H9 (cell line): ENCODE results near the gene SERINC1. TPM values are rescaled to one million over a fixed set of nuclear protein-coding genes. Genes with fewer than 3 reads are reported as not detected.

Experiments
- DNase-seq: peaks from one replicate; pipeline ENCODE4 v3.0.0-alpha.2; 2017
- H2AFZ ChIP-seq: one replicate; pipeline ENCODE4 v1.6.1; 2013; ENCODE audit warnings: mild to moderate bottlenecking, low read length, control low read depth, moderate library complexity
- H2AK5ac ChIP-seq: 2 replicates; pipeline ENCODE4 v1.6.1; 2013; ENCODE audit warnings: low read length, control low read depth, mixed read lengths; ENCODE audit not compliant: insufficient read length
- H2BK120ac ChIP-seq: one replicate; pipeline ENCODE4 v1.6.1; 2013; ENCODE audit warnings: low read depth, mild to moderate bottlenecking, low read length, control low read depth, inconsistent platforms; ENCODE audit not compliant: poor library complexity, severe bottlenecking
- H2BK12ac ChIP-seq: 2 replicates; pipeline ENCODE4 v1.6.1; 2013; ENCODE audit warnings: low read length, control low read depth, mixed read lengths, low read depth; ENCODE audit not compliant: insufficient read length
- H2BK15ac ChIP-seq: 2 replicates; pipeline ENCODE4 v1.6.1; 2013; ENCODE audit warnings: low read depth, low read length, control low read depth
- H2BK20ac ChIP-seq: one replicate; pipeline ENCODE4 v1.6.1; 2013; ENCODE audit warnings: low read depth, mild to moderate bottlenecking, low read length, control low read depth, inconsistent platforms; ENCODE audit not compliant: poor library complexity, severe bottlenecking
- H2BK5ac ChIP-seq: 2 replicates; pipeline ENCODE4 v1.6.1; 2013; ENCODE audit warnings: low read length, control low read depth, mixed read lengths; ENCODE audit not compliant: insufficient read length
- H3K14ac ChIP-seq: 2 replicates; pipeline ENCODE4 v1.6.1; 2013; ENCODE audit warnings: low read length, control low read depth; ENCODE audit not compliant: insufficient read depth
- H3K18ac ChIP-seq: 2 replicates; pipeline ENCODE4 v1.6.1; 2013; ENCODE audit warnings: low read depth, mild to moderate bottlenecking, mixed read lengths, low read length, control low read depth; ENCODE audit not compliant: insufficient read length
- H3K23ac ChIP-seq: 2 replicates; pipeline ENCODE4 v1.6.1; 2013; ENCODE audit warnings: low read length, control low read depth, mixed read lengths, low read depth; ENCODE audit not compliant: insufficient read length
- H3K23me2 ChIP-seq: 2 replicates; pipeline ENCODE4 v1.6.1; 2013; ENCODE audit warnings: low read depth, mild to moderate bottlenecking, mixed read lengths, low read length, control low read depth; ENCODE audit not compliant: insufficient read length, poor library complexity, severe bottlenecking
- H3K27ac ChIP-seq: 2 replicates; pipeline ENCODE4 v1.5.1; 2013; ENCODE audit warnings: low read length, control low read depth, mixed read lengths, low read depth; ENCODE audit not compliant: insufficient read length
- H3K27me3 ChIP-seq: 2 replicates; pipeline ENCODE4 v1.6.1; 2013; ENCODE audit warnings: low read length, control low read depth, inconsistent platforms; ENCODE audit not compliant: insufficient read depth
- H3K4ac ChIP-seq: 2 replicates; pipeline ENCODE4 v1.6.1; 2013; ENCODE audit warnings: low read depth, mild to moderate bottlenecking, control low read depth, inconsistent platforms, low read length, moderate library complexity
- H3K4me1 ChIP-seq: 2 replicates; pipeline ENCODE4 v1.6.1; 2013; ENCODE audit warnings: low read length, control low read depth, inconsistent platforms; ENCODE audit not compliant: insufficient read depth
- H3K4me2 ChIP-seq: 2 replicates; pipeline ENCODE4 v1.6.1; 2013; ENCODE audit warnings: low read length, control low read depth, mixed read lengths; ENCODE audit not compliant: insufficient read length, insufficient read depth
- H3K56ac ChIP-seq: 2 replicates; pipeline ENCODE4 v1.6.1; 2013; ENCODE audit warnings: low read depth, mild to moderate bottlenecking, mixed read lengths, low read length, control low read depth; ENCODE audit not compliant: insufficient read length
- H3K79me1 ChIP-seq: 2 replicates; pipeline ENCODE4 v1.6.1; 2013; ENCODE audit warnings: low read depth, mild to moderate bottlenecking, moderate library complexity, low read length, control low read depth, inconsistent platforms; ENCODE audit not compliant: insufficient read depth, poor library complexity, severe bottlenecking
- H3K79me2 ChIP-seq: 2 replicates; pipeline ENCODE4 v1.6.1; 2013; ENCODE audit warnings: low read length, control low read depth, inconsistent platforms; ENCODE audit not compliant: insufficient read depth
- H3K9ac ChIP-seq: 2 replicates; pipeline ENCODE4 v1.6.1; 2013; ENCODE audit warnings: low read length, control low read depth, mixed read lengths; ENCODE audit not compliant: insufficient read length; ENCODE audit errors: extremely low read depth
- H3K9me3 ChIP-seq: one replicate; pipeline ENCODE4 v1.6.1; 2013; ENCODE audit warnings: low read depth, low read length, inconsistent platforms; ENCODE audit not compliant: control insufficient read depth
- H3T11ph ChIP-seq: one replicate; pipeline ENCODE4 v1.6.1; 2013; ENCODE audit warnings: mild to moderate bottlenecking, low read length, control low read depth, inconsistent platforms
- H4K20me1 ChIP-seq: one replicate; pipeline ENCODE4 v1.6.1; 2013; ENCODE audit not compliant: control insufficient read depth, insufficient read length, insufficient read depth
- H4K5ac ChIP-seq: 2 replicates; pipeline ENCODE4 v1.6.1; 2013; ENCODE audit warnings: low read depth, mild to moderate bottlenecking, mixed read lengths, low read length, control low read depth; ENCODE audit not compliant: insufficient read length
- H4K8ac ChIP-seq: replicated peaks from 2 replicates; pipeline ENCODE4 v1.6.1; 2013; ENCODE audit warnings: low read length, control low read depth, mixed read lengths, low read depth; ENCODE audit not compliant: insufficient read length
- H4K91ac ChIP-seq: 2 replicates; pipeline ENCODE4 v1.6.1; 2013; ENCODE audit warnings: low read depth, mild to moderate bottlenecking, moderate library complexity, mixed read lengths, low read length, control low read depth; ENCODE audit not compliant: insufficient read length
- H3K27ac Mint-ChIP-seq, 3 experiments: 2 replicates in 2 of 3; 3 replicates in 1 of 3; pipeline ENCODE4 v1.8.0; 2020 to 2021; ENCODE audit warnings: mixed read lengths in 3 of 3, mild to moderate bottlenecking in 1 of 3, moderate library complexity in 1 of 3
- H3K27me3 Mint-ChIP-seq: 2 replicates; pipeline ENCODE4 v1.8.0; 2021; ENCODE audit warnings: low read depth, mild to moderate bottlenecking, moderate library complexity, mixed read lengths
- H3K36me3 Mint-ChIP-seq, 3 experiments: 2 replicates in 2 of 3; 3 replicates in 1 of 3; pipeline ENCODE4 v1.8.0; 2020 to 2021; ENCODE audit warnings: low read depth in 3 of 3, mixed read lengths in 3 of 3; ENCODE audit not compliant: insufficient read depth in 1 of 3
- H3K4me1 Mint-ChIP-seq, 2 experiments: 2 replicates each; pipeline ENCODE4 v1.8.0; 2020; ENCODE audit warnings: mixed read lengths in 2 of 2
- H3K4me3 Mint-ChIP-seq, 2 experiments: 2 replicates in 1 of 2; 3 replicates in 1 of 2; pipeline ENCODE4 v1.8.0; 2020 to 2021; ENCODE audit warnings: mild to moderate bottlenecking in 2 of 2, mixed read lengths in 2 of 2, moderate library complexity in 1 of 2
- H3K9me3 Mint-ChIP-seq, 2 experiments: 2 replicates in 1 of 2; 3 replicates in 1 of 2; pipeline ENCODE4 v1.8.0; 2020; ENCODE audit warnings: mild to moderate bottlenecking in 2 of 2, mixed read lengths in 2 of 2, moderate library complexity in 1 of 2
- CTCF ChIP-seq: fragments of 200-600 bp; sonication (generic); conservative IDR thresholded peaks from 3 replicates; pipeline ENCODE4 v1.8.0; 2021; ENCODE audit warnings: antibody characterized with exemption, mild to moderate bottlenecking
- WGBS: extraction: QIAGEN DNeasy Blood & Tissue Kit; methylation state at CpG from one replicate; pipeline ENCODE4 v1.1.7; 2013; ENCODE audit warnings: missing lambda C conversion rate, low lambda C conversion rate, mixed read lengths; ENCODE audit not compliant: insufficient read length; ENCODE audit errors: extremely low coverage; 5-methylcytosine and 5-hydroxymethylcytosine counted together
- total RNA-seq: library from RNA; stranded (reverse); gene quantifications from 2 replicates; pipeline ENCODE4 v1.2.1, GENCODE V29; 2021

The SERINC1 gene
- total RNA-seq, 1 experiment from 2014 or later = 48.4 TPM

- no peaks in the 10 kb centered on the region for H4K20me1 ChIP-seq
- H3T11ph ChIP-seq = no peak overlapping the region
- Mint-ChIP-seq H3K36me3 (peaks cover 0 to 17% (median 2%) of the 10 kb centered on the region in 3 experiments; a peak in 4 of 7 replicates), H3K27me3 (peaks cover 1% of the 10 kb centered on the region; the same call in 1 of the 2 replicates), H3K4me3 (peak overlapping the region; percentile 47 to 70), H3K4me1 (peaks cover 10 to 29% of the 10 kb centered on the region in 2 experiments), H3K27ac (0 out of 7 replicates have a peak overlapping the region, but pooled peaks of 1 of the 3 experiments have one; percentile 43), H3K9me3 (no peaks in the 10 kb centered on the region)
- H2AK5ac ChIP-seq = no peak overlapping the region
- no peak overlapping the region for H2BK20ac ChIP-seq
- no peaks in the 10 kb centered on the region for H3K9me3 ChIP-seq
- H3K79me1 ChIP-seq = no peaks in the 10 kb centered on the region
- no peak overlapping the region for H3K56ac ChIP-seq
- H2BK120ac ChIP-seq = no peak overlapping the region
- H3K23ac ChIP-seq = no peak overlapping the region
- no peak overlapping the region for H4K8ac ChIP-seq
- no peaks in the 10 kb centered on the region for H3K4me1 ChIP-seq
- no peak overlapping the region for H2BK5ac ChIP-seq
- no peak overlapping the region for H3K9ac ChIP-seq
- no peak overlapping the region for H4K5ac ChIP-seq
- H3K14ac ChIP-seq = no peak overlapping the region
- WGBS = no CpG with 5 or more reads among the region's 4 CpGs
- peak overlapping the region; percentile 96 for H3K4me2 ChIP-seq
- DNase-seq = no peak
- H2BK15ac ChIP-seq = no peak overlapping the region
- no peak overlapping the region for H2BK12ac ChIP-seq
- TF ChIP-seq CTCF = no peak
- H2AFZ ChIP-seq = no peak overlapping the region
- H3K27me3 ChIP-seq = no peaks in the 10 kb centered on the region
- H3K18ac ChIP-seq = no peak overlapping the region
- no peak overlapping the region for H4K91ac ChIP-seq
- peaks cover 32% of the 10 kb centered on the region for H3K79me2 ChIP-seq
- H3K27ac ChIP-seq = no peak overlapping the region
- peaks cover 10% of the 10 kb centered on the region for H3K23me2 ChIP-seq
- no peak overlapping the region for H3K4ac ChIP-seq
These were observed 13.2 kb upstream of the SERINC1 start for GRCh38 chr6:122484760-122485159.
